Effector memory CD4-positive, alpha-beta T cell (primary cell): ENCODE data around the gene BICRAL.
"Not testable (repeated sequence)": the region's sequence is repeated elsewhere in the genome, so short reads cannot be mapped to it uniquely, and the experiment has no call there.

Experiments used
- DNase-seq, 3 donors: peaks; one replicate each; pipeline ENCODE4 v3.0.0-alpha.2; 2020
- H3K27ac ChIP-seq: 2 replicates; pipeline ENCODE4 v1.7.0; 2013; ENCODE audit warnings: mild to moderate bottlenecking, low read length, moderate library complexity; ENCODE audit not compliant: insufficient read depth, poor library complexity, severe bottlenecking
- H3K27me3 ChIP-seq: replicated peaks from 2 replicates; pipeline ENCODE4 v1.7.0; 2013; ENCODE audit warnings: mild to moderate bottlenecking, low read length; ENCODE audit not compliant: insufficient read depth, control insufficient read depth, poor library complexity, severe bottlenecking
- H3K36me3 ChIP-seq: 2 replicates; pipeline ENCODE4 v1.7.0; 2013; ENCODE audit warnings: mild to moderate bottlenecking, low read length, moderate library complexity; ENCODE audit not compliant: control insufficient read depth, insufficient read depth
- H3K4me1 ChIP-seq: 2 replicates; pipeline ENCODE4 v1.7.0; 2013; ENCODE audit warnings: low read length, mild to moderate bottlenecking; ENCODE audit not compliant: control insufficient read depth, insufficient read depth, poor library complexity, severe bottlenecking
- H3K4me3 ChIP-seq: 2 replicates; pipeline ENCODE4 v1.7.0; 2013; ENCODE audit warnings: low read length, low read depth, mild to moderate bottlenecking; ENCODE audit not compliant: insufficient read depth, poor library complexity, severe bottlenecking
- H3K9me3 ChIP-seq: 2 replicates; pipeline ENCODE4 v1.7.0; 2013; ENCODE audit warnings: mild to moderate bottlenecking, low read length, moderate library complexity; ENCODE audit not compliant: control insufficient read depth

The BICRAL gene

DNA sequence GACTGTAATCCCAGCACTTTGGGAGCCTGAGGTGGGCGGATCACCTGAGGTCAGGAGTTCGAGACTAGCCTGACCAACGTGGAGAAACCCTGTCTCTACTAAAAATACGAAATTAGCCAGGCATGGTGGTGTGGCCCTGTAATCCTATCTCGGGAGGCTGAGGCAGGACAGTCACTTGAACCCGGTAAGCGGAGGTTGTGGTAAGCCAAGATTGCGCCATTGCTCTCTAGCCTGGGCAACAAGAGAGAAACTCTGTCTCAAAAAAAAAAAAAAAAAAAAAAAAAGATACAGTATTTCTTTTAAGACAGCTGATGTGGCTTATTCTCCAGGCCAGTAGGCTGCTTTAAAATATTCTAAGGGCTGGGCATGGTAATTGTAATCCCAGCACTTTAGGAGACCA lies 33.9 kb downstream of the BICRAL start:
- H3K27me3 ChIP-seq, H3K36me3 ChIP-seq, H3K4me1 ChIP-seq, H3K27ac ChIP-seq, H3K9me3 ChIP-seq, DNase-seq, H3K4me3 ChIP-seq: not testable (repeated sequence)

DNA sequence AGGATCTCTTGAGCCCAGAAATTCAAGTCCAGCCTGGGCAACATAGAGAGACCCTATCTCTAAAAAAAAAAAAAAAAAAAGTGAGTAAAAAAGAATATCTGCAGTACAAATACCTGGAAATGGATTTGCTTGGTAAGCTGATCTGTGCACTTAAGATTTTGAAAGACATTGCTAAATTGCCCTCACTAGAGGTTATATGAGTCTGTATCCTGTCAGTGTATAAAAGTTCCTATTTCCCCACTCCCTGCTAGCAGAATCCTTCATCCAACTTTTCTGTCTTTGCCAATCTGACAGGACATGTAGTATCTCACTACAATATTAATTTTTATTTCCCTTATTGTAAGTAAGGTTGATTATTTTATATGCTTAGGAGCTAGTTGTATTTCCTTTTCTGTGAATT lies 36.1 kb downstream of the BICRAL start:
- H3K9me3 ChIP-seq: no peaks in the 10 kb centered on the region

GRCh38 chr6:42818416-42818815 lies 36.6 kb downstream of the BICRAL start:
- no peak overlapping the region for H3K27ac ChIP-seq
- no peaks in the 10 kb centered on the region for H3K27me3 ChIP-seq
- no peak for DNase-seq
- H3K9me3 ChIP-seq: no peaks in the 10 kb centered on the region
- peaks cover 7% of the 10 kb centered on the region for H3K36me3 ChIP-seq
- no peak overlapping the region for H3K4me3 ChIP-seq
- no peaks in the 10 kb centered on the region for H3K4me1 ChIP-seq

More for the DNA sequence above, 36.1 kb downstream of the BICRAL start:
- H3K36me3 ChIP-seq: peaks cover 3% of the 10 kb centered on the region
- no peak for DNase-seq
- no peaks in the 10 kb centered on the region for H3K27me3 ChIP-seq
- H3K4me1 ChIP-seq: no peaks in the 10 kb centered on the region
- no peak overlapping the region for H3K27ac ChIP-seq
- H3K4me3 ChIP-seq: no peak overlapping the region

DNA sequence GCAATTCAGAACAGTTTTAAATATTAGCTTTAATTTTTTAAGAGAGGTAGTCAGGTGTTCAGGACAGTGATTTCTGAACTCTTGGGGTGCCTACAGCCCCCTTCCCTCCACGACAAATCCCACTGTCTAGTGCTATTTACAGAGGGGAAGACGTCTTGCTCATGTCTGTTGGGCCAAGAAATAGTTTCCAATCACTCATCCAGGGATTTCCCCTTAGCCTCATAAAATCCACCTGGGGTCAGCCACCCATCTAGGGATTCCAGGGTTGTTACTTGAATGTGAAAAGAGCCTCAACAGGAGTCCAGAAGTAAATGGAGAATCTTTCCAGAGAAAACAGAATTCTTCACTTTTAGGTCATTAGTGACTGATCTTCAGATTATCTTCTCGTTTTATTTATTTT lies 37.0 kb downstream of the BICRAL start:
- Histone ChIP-seq H3K27ac (no peak overlapping the region), H3K4me3 (no peak overlapping the region), H3K36me3 (peaks cover 7% of the 10 kb centered on the region), H3K9me3 (no peaks in the 10 kb centered on the region), H3K4me1 (no peaks in the 10 kb centered on the region), H3K27me3 (no peaks in the 10 kb centered on the region)
- no peak for DNase-seq

DNA sequence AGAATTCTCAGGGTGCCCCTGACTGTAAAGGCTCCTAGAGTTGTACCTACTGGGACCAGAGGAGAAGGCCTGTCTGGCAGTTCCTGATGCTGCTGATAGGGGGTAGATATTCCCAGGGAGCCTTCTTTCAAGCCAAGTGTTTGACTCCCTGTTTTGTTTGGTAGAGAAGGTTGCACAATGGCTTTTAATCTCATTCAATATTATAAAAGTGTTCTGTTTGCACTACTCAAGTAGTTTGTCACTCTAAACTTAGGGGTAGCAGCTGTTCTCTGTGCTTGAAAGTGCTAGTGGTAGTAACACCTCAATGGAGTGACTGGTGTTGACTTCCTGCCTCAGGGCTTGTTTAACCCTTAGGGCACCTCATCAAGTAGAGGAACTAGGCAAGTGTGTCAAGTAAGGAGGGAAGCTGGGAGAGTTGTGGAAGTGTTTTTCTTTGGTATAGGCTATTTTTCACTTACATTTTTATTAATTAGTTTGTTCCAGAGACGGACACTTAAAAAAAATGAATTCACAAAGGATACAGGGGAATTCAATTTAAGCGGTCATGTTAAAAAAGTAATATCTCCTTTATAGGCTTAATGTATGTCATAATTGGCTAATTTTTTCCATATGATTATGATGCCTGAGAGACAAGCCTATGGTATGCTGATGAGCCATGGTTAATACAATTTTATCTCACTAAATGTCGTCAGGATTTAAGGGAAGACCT lies 38.1 kb downstream of the BICRAL start:
- H3K27ac ChIP-seq: no peak overlapping the region
- H3K4me3 ChIP-seq: no peak overlapping the region
- no peaks in the 10 kb centered on the region for H3K27me3 ChIP-seq
- DNase-seq: no peak
- H3K36me3 ChIP-seq: peaks cover 13% of the 10 kb centered on the region
- no peaks in the 10 kb centered on the region for H3K4me1 ChIP-seq
- no peaks in the 10 kb centered on the region for H3K9me3 ChIP-seq

DNA sequence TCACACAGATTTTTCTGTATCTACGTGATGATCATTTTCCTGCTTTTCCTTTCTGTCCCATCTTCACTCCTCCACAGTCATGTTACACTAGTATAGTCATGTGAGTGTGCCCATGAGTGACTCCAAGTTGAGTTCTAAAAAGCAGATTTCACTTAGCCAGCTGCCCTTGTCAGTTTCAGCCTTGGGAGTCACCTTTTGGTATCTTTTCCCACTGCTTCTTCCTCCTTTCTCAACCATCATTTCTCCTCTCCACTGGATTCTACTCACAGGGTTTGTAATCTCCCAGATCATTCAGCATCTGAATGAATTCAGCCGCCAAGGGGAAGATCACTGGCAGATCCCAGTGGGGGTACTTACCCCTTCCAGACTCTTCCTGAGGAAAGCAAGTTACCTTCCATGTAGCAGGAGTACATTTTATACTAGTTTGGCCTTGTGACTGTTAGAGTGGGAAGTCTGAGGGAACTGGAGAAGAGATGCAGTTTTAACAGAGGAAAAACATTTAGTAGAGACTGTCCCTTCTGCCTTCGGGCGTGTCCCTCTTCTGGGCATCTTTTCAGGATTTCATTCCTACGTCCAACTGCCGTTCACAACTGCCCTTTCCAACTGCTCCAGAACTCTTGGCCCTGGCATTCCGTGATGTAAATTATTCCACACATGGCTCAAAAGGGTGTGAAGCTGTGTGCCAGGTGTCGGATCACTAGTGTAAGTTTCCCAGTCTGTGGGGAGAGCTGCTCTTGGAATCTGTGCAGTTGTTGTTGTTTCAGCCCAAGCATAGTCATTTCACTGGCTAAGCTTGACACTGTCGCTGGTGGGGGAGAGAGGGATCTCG lies 38.9 kb downstream of the BICRAL start:
- Histone ChIP-seq H3K36me3 (peaks cover 13% of the 10 kb centered on the region), H3K4me3 (no peak overlapping the region), H3K27ac (no peak overlapping the region), H3K27me3 (no peaks in the 10 kb centered on the region), H3K4me1 (no peaks in the 10 kb centered on the region), H3K9me3 (no peaks in the 10 kb centered on the region)
- no peak for DNase-seq

DNA sequence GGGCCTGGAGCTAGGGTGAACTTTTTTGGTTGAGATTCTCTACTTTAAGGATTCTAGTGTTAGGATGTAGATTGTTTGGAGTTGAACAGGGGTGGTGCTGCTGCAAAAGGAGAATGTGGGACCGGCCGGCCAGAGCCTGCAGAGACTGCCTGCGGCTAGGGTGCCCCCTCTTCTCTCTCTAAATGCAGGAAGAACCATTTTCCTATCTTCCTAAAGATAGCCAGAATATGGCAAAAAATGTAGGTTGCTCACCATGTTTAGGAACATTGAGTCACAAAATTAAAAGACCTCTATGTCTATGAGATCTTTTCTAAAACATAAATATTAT lies 39.5 kb downstream of the BICRAL start:
- Histone ChIP-seq H3K36me3 (peaks cover 13% of the 10 kb centered on the region), H3K27me3 (no peaks in the 10 kb centered on the region), H3K4me3 (no peak overlapping the region), H3K4me1 (no peaks in the 10 kb centered on the region), H3K27ac (no peak overlapping the region), H3K9me3 (no peaks in the 10 kb centered on the region)
- no peak for DNase-seq

GRCh38 chr6:42821846-42822245 lies 40.0 kb downstream of the BICRAL start:
- H3K4me3 ChIP-seq: no peak overlapping the region

GRCh38 chr6:42829561-42830092 lies 47.8 kb downstream of the BICRAL start:
- no peak overlapping the region for H3K4me3 ChIP-seq
- H3K9me3 ChIP-seq: no peaks in the 10 kb centered on the region
- no peak for DNase-seq
- peaks cover 37% of the 10 kb centered on the region for H3K36me3 ChIP-seq
- H3K4me1 ChIP-seq: no peaks in the 10 kb centered on the region
- no peak overlapping the region for H3K27ac ChIP-seq
- no peaks in the 10 kb centered on the region for H3K27me3 ChIP-seq

More at GRCh38 chr6:42821846-42822245, 40.0 kb downstream of the BICRAL start:
- DNase-seq: no peak
- H3K27me3 ChIP-seq: no peaks in the 10 kb centered on the region
- no peak overlapping the region for H3K27ac ChIP-seq
- H3K36me3 ChIP-seq: peaks cover 13% of the 10 kb centered on the region
- H3K4me1 ChIP-seq: no peaks in the 10 kb centered on the region
- H3K9me3 ChIP-seq: no peaks in the 10 kb centered on the region

DNA sequence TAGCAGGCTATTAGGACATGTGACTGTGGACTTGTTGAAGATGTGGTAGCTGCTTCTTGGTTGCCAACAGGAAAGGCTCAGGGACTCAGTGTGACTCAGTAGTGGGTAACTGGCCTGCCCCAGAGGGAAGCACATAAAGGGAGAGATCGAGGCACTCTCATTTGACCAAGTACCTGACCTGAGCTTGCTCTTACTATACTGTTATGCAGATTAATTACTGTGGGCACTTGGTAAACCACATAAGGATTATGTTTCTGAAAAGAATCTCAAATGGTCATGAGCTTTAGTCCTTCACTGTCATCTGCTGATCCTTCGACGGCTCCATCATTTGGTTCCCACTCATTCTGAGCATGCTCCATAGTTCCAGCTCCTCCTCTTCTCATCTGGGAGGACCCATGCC lies 49.4 kb downstream of the BICRAL start:
- Histone ChIP-seq H3K4me1 (no peaks in the 10 kb centered on the region), H3K9me3 (no peaks in the 10 kb centered on the region), H3K27me3 (no peaks in the 10 kb centered on the region), H3K27ac (no peak overlapping the region), H3K4me3 (no peak overlapping the region), H3K36me3 (peaks cover 45% of the 10 kb centered on the region)
- no peak for DNase-seq
